Stimulated activated CD8-positive, alpha-beta memory T cell treated with anti-CD3 and anti-CD28 coated beads, Interleukin-7, amount 100 ng/mL, for 1 hour (primary cell): ENCODE measurements around the gene FSTL3.
"Not testable (repeated sequence)": the region's sequence is repeated elsewhere in the genome, so short reads cannot be mapped to it uniquely, and the experiment has no call there.

Experiments used
- DNase-seq, 2 donors: peaks; one replicate each; pipeline ENCODE4 v3.0.0-alpha.2; 2020; ENCODE audit warnings: low read depth in 2 of 2

Gene FSTL3

GRCh38 chr19:661427-662196 lies 14.6 kb upstream of the FSTL3 start:
- peak in 1 of 2 donors; percentile 37 for DNase-seq

DNA sequence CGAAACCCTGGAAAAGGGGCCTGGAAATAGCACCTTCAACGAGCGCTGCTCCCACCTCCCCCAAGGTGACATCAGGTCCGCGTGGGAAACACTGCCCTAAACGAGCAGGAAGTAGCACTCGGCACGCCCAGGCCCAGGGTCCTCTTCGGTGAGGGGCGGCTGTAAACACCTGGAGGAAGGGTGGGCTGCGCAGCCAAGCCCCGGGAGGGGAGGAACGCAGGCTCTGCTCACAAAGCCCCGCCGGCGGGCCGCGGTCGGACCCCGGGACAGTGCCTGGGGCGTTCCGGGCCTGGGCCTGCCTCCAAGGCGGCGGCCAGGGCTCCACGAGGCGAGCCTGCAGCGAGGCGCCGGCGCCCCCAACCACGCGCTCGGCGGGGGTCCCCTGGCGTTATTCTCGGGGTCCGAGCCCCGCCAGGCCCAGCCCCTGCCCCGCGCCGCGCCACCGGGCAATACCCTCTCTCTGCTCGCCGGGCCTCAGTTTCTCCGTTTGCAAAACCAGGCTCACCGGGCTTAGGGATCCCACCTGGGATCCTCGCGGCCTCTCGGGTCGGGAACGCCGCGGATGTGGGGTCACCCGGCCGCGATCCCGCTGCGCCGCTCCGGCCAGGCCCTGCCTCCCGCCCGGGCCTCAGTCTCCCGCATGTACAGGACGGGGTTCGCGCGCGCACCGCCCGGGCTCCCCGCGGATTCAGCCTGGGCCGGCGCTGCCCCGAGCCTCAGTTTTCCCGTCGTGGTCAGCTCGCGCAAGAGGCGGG lies 13.8 kb upstream of the FSTL3 start:
- peak; percentile 39 for DNase-seq

GRCh38 chr19:662962-663681 lies 13.1 kb upstream of the FSTL3 start, which contains the start of gene RNF126:
TSS of gene RNF126 (minus strand) at chr19:663214. CDS start at chr19:663121, 93 bp downstream.
- peak; percentile 95 for DNase-seq

- no peak for DNase-seq
Observed at GRCh38 chr19:663682-664117, 12.5 kb upstream of the FSTL3 start.

- peak; percentile 54 to 57 for DNase-seq
Observed at GRCh38 chr19:664913-665443, 11.2 kb upstream of the FSTL3 start.

GRCh38 chr19:666985-667573 lies 9.1 kb upstream of the FSTL3 start:
- not testable (repeated sequence) for DNase-seq

DNA sequence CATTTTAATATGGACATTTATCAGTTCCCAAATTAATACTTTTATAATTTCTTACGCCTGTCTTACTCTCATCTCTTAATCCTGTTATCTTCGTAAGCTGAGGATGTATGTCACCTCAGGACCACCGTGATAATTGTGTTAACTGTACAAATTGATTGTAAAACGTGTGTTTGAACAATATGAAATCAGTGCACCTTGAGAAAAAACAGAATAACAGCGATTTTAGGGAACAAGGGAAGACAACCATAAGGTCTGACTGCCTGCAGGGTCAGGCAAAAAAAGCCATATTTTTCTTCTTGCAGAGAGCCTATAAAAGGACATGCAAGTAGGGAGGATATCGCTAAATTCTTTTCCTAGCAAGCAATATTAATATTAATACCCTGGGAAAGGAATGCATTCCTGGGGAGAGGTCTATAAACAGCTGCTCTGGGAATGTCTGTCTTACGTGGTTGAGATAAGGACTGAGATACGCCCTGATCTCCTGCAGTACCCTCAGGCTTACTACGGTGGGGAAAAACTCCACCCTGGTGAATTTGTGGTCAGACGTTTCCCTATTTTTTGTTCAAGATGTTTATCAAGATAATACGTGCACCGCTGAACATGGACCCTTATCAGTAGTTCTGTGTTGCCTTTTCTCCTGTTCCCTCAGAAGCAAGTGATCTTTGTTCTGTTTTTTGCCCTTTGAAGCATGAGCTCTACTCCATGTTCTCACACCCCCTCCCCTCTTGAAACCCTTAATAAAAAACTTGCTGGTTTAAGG lies 7.3 kb upstream of the FSTL3 start:
- DNase-seq = not testable (repeated sequence)

- no peak for DNase-seq
Observed at GRCh38 chr19:670609-671075, 5.5 kb upstream of the FSTL3 start.

DNA sequence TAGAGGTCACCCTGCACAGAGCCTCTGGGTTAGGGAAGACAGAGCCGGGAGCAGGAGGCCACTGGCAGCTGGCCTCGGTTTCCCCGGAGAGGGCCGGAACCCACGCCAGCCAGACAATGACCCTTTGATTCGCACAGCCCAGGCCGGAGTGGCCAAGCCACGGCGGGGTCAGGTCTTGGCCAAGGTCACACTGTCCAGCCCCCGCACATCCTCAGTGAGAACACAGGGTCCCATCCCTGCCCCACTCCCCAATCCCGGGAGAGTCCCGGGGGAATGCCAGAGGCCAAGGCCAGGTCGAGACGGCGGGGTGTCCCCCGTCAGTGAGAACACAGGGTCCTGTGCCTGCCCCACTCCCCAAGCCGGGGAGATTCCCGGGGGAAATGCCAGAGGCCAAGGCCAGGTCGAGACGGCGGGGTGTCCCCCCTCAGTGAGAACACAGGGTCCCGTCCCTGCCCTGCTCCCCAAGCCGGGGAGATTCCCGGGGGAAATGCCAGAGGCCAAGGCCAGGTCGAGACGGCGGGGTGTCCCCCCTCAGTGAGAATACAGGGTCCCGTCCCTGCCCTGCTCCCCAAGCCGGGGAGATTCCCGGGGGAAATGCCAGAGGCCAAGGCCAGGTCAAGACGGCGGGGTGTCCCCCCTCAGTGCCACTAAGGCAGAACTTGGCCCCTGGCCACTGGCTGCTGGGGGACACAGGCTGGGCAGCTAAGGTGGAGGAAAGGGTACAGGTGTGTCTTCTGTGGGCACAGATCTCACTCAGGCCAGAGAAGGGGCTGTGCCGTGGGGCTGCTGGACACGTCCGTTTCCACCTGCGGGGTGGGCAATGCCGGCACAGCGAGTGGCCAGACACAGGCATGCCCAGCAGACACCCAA lies 1.7 kb upstream of the FSTL3 start:
- no peak for DNase-seq

DNA sequence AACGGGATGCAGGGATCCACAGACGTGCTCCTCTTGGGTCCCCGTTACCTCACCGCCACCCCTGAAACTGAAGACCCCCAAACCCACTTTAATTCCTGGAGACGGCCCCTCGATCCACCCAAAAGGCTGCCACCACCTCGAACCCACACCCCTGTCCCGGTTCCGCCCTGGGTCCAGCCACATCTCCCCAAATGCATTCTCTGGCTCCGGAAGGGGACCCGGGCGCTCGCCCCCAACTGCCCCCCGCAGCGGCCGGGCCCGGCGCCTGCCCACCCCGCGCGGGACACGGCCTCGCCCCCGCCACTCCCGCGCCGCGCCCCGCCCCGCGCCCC lies 219 bp upstream of the FSTL3 start:
- DNase-seq = no peak

- no peak for DNase-seq
Observed at GRCh38 chr19:677201-677600, 1.0 kb downstream of the FSTL3 start.

GRCh38 chr19:677601-678436 lies 1.6 kb downstream of the FSTL3 start:
- DNase-seq = no peak

- DNase-seq = no peak
Observed at GRCh38 chr19:678791-679388, 2.7 kb downstream of the FSTL3 start.

DNA sequence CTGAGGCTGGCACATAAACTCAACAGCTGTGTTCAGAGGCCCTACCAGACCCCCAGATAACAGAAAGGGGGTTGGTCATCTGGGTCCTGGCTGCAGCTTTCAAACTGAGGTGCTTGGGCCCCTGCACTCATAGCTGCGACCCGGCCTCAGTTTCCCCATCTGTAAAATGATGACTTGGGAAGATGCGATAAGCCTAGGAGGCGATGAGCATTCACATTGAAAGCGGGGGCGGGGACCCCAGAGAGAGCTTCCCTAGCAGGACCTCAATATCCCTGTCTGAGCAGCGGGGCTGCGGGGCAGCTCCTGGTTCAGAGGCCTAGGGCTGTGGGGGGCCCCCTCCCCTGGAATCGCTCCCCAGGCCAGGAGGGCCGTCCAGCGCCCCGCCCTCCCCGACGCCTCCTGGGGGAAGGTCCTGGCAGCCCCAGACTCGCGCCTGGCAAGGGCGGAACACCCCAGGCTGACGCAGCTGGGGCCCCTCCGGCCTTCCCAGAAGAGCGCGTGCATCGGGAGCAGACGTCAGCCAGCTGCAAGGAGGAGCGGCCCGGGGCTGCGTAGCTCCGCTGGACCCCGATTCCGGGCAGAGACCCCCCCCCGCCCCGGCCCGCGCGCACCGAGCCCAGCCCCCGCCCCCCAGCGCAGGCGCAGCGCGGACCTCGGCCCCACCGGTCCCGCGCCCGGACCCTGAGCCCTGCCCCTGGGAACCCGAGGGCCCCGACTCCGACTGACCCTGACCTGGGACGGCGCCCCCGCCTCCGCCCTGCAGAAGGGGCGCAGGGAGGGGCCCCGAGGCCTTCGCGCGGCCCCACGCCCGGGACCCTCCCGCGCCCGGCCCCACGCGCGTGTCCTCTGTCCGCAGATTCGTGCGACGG lies 3.5 kb downstream of the FSTL3 start:
- DNase-seq = no peak

DNA sequence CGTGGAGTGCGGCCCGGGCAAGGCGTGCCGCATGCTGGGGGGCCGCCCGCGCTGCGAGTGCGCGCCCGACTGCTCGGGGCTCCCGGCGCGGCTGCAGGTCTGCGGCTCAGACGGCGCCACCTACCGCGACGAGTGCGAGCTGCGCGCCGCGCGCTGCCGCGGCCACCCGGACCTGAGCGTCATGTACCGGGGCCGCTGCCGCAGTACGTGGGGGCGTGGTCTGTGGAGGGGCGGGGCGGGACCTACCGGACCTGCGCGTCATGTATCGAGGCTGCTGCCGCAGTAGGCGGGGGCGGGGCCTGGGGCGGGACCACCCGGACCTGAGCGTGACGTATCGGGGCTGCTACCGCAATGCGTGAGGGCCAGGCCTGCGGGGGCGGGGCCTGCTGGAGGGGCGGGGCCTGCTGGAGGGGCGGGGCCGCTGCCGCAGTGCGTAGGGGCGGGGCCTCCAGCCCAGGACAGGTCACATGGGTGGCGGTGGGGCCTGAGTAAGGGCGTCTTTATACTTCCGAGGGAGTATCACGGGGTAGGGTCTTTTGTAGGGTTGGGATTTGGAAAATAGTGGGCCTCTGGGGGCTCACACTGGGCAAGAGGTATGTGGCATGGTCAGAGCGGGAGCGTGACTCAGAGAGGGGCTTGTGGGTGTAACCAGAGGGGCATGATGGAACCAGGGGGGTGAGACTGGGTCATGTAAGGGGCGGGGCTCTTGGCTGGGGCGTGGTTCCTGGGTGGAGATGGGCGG lies 4.3 kb downstream of the FSTL3 start:
- DNase-seq = peak; percentile 99

- DNase-seq = peak in 1 of 2 donors; percentile 82
Observed at GRCh38 chr19:681029-682019, 5.1 kb downstream of the FSTL3 start.
